ENCODE results near the gene ABLIM1.

Gene ABLIM1

DNA sequence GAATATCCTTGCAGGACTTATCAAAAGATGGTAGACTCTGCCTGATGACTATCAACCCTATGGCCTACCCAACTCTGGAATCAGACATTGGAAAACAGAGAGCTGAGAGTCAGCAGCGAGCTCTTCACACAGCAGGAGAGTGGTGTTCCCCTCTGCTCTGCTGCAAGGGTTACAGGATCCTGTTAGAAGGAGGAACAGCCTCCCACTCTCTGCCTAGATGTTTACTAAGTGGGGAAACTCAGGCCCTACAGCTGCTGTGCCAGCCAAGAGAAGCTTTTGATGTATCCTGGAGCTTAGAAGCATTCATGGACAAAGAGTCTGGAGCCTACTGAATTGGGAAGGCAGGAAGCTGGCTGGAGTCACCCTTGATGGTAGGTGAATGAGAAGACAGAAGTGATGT lies 104.6 kb downstream of the ABLIM1 start:
- TF ChIP-seq, protein P1, sequence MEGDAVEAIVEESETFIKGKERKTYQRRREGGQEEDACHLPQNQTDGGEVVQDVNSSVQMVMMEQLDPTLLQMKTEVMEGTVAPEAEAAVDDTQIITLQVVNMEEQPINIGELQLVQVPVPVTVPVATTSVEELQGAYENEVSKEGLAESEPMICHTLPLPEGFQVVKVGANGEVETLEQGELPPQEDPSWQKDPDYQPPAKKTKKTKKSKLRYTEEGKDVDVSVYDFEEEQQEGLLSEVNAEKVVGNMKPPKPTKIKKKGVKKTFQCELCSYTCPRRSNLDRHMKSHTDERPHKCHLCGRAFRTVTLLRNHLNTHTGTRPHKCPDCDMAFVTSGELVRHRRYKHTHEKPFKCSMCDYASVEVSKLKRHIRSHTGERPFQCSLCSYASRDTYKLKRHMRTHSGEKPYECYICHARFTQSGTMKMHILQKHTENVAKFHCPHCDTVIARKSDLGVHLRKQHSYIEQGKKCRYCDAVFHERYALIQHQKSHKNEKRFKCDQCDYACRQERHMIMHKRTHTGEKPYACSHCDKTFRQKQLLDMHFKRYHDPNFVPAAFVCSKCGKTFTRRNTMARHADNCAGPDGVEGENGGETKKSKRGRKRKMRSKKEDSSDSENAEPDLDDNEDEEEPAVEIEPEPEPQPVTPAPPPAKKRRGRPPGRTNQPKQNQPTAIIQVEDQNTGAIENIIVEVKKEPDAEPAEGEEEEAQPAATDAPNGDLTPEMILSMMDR (IDR thresholded peaks at IDR 0.05; ENCODE audit: low read depth, low read length) = no peak
- DNase-seq (ENCODE audit: extremely low read depth, low read depth) = no peak

DNA sequence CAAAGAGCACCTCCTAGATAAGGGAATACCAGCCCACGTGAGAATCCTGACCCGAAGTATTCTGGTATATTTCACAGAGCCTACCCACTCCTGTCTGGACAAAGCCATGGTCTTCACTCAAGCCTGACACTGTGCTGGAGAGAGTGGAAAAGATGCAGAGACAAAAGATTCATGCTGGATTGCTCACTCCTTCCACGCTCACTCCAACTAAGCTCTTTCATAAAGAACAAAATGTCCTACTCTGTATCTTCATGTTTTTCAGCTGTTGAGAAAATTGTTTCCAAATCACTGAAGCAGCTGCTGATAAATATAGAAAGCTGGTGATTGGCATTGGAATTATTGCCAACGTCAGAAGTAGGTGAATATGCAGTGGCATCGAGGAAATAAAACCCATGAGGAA lies 106.0 kb downstream of the ABLIM1 start:
- TF ChIP-seq, protein P1 (IDR thresholded peaks at IDR 0.05; ENCODE audit: low read depth, low read length) = no peak
- DNase-seq (ENCODE audit: extremely low read depth, low read depth) = no peak

DNA sequence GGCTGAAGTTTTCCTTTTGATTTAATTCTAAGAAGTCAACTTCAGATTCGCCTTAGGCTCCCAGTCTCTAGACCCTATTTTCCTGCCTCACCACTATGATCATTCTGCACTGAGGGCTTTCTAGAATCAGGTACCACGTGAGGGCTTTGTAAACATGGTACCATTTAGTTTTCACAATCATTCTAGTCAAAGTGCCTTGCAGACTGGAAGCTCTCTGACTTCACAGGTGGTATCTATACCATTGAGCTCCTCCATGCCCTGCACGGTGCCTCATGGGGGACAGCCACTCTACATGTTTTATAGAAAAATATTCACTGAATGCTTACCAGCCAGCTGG lies 106.5 kb downstream of the ABLIM1 start:
- TF ChIP-seq, protein P1 (IDR thresholded peaks at IDR 0.05; ENCODE audit: low read depth, low read length) = no peak
- no peak for DNase-seq (ENCODE audit: extremely low read depth, low read depth)

GRCh38 chr10:114550756-114551635 lies 107.1 kb downstream of the ABLIM1 start:
- no peak for DNase-seq (ENCODE audit: extremely low read depth, low read depth)
- TF ChIP-seq, protein P1 (IDR thresholded peaks at IDR 0.05; ENCODE audit: low read depth, low read length) = peak; percentile 20

DNA sequence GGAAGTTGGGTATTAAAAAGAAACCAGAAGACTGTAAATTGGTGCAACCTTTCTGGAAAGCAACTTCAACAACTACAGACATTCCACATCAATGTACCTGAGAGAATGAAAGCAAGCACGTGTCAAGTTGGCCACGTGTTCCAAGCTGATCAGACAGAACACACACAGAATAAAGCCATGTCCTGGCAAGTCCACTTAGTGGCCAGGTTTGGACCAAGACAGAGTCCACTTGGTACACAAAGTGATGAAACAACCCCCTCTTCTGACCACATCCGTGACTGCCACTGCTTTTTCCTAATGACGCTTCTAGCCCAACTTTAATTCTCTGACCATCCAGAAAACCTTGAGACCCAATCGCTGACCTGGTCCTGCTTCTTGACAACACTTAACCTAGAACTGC lies 109.4 kb downstream of the ABLIM1 start:
- DNase-seq (ENCODE audit: extremely low read depth, low read depth) = peak; percentile 25
- TF ChIP-seq, protein P1 (IDR thresholded peaks at IDR 0.05; ENCODE audit: low read depth, low read length) = peak; percentile 74

DNA sequence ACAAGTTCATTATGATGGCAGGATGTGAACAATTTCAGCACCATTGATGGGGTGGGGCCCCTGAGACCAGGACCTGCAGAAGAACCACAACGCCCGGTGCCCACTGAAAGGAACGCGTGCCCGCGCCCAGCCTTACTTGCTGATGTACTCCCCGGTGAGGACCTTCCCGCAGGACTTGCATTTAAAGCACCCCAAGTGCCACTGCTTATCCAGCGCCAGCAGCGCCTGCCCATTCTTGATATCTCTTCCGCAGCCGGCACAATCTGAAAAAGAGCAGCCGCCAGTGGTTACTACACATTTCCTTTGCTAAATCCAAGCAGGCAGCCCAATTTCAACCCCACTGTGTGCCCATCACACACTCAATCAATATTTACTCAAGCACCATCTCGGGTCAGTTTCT lies 110.6 kb downstream of the ABLIM1 start:
- DNase-seq (ENCODE audit: extremely low read depth, low read depth) = no peak
- TF ChIP-seq, protein P1 (IDR thresholded peaks at IDR 0.05; ENCODE audit: low read depth, low read length) = no peak

GRCh38 chr10:114547056-114547455 lies 111.0 kb downstream of the ABLIM1 start:
- TF ChIP-seq, protein P1 (IDR thresholded peaks at IDR 0.05; ENCODE audit: low read depth, low read length) = no peak
- no peak for DNase-seq (ENCODE audit: extremely low read depth, low read depth)

Data from AG09319 (cell line).